Sigmoid colon (tissue), 3 donors: ENCODE measurements around the gene TFCP2L1.

Source experiments
- POLR2A ChIP-seq, 2 donors: fragments of 450-650 bp; IDR thresholded peaks; one replicate each; pipeline ENCODE4 v1.6.1; 2016; ENCODE audit warnings: antibody characterized with exemption in 2 of 2, mild to moderate bottlenecking in 2 of 2, moderate library complexity in 2 of 2
- TF ChIP-seq, protein P1 (sequence below), 4 experiments: fragments of 450-650 bp in 3 of 4; fragments of 200-600 bp in 1 of 4; IDR thresholded peaks; one replicate each; pipeline ENCODE4 v1.5.1; 2016 to 2019; ENCODE audit warnings: antibody characterized with exemption in 4 of 4, mild to moderate bottlenecking in 3 of 4, moderate library complexity in 2 of 4

DNA sequence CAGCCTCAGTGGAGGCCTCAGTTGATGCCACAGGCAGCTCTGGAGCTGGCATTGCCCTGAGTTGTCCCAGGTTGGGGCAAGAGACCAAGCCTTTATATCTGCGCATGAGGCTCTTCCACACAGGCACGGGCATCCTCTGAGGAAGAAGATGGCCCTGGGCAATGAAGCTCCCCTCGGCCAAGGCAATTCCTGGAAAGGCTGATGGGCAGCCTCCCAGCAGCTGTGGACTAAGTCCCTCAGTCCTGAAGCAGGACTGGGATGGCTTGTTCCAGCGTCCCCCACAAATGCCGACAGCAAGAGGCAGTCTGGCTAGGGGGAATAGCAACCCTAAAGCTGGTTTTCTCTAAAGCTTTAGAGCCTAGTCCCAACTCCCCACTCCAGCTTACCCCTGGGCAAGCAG is 90.0 kb downstream of the TFCP2L1 start:
- no peak for TF ChIP-seq POLR2A (IDR thresholded peaks at IDR 0.05)
- TF ChIP-seq, protein P1, sequence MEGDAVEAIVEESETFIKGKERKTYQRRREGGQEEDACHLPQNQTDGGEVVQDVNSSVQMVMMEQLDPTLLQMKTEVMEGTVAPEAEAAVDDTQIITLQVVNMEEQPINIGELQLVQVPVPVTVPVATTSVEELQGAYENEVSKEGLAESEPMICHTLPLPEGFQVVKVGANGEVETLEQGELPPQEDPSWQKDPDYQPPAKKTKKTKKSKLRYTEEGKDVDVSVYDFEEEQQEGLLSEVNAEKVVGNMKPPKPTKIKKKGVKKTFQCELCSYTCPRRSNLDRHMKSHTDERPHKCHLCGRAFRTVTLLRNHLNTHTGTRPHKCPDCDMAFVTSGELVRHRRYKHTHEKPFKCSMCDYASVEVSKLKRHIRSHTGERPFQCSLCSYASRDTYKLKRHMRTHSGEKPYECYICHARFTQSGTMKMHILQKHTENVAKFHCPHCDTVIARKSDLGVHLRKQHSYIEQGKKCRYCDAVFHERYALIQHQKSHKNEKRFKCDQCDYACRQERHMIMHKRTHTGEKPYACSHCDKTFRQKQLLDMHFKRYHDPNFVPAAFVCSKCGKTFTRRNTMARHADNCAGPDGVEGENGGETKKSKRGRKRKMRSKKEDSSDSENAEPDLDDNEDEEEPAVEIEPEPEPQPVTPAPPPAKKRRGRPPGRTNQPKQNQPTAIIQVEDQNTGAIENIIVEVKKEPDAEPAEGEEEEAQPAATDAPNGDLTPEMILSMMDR (IDR thresholded peaks at IDR 0.05) = no peak
